ENCODE data around the gene DAP. TPM values are rescaled to one million over a fixed set of nuclear protein-coding genes. Genes with fewer than 3 reads are reported as not detected.

The DAP gene
- total RNA-seq, 1 donor from 2014 or later, result 38.5 TPM

DNA sequence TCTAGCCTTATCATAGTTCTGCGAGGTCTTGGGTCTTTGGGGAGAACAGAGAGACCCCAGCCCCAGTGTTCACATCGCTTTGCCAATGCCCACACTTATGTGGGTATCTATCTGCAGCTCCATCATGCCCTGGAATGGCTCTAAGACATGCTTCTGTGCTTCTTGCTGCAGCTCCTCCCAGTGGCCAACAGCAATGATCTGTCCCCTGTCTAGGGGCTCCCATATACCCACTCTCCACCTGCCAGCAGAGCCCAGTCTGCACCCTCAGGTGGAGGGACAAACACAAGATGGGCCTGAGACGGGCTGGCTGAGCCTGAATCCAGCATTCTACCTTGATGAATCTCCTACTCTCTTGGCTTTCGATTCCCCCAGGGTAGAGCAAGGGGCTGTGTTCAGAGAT is 14.6 kb upstream of the DAP start:
- Mint-ChIP-seq H3K27ac (ENCODE audit: unreplicated experiment) (no peak overlapping the region), H3K27me3 (ENCODE audit: unreplicated experiment) (no peaks in the 10 kb centered on the region), H3K9me3 (ENCODE audit: unreplicated experiment) (no peaks in the 10 kb centered on the region), H3K36me3 (ENCODE audit: unreplicated experiment) (no peaks in the 10 kb centered on the region), H3K4me3 (ENCODE audit: unreplicated experiment) (no peak overlapping the region), H3K4me1 (ENCODE audit: low read depth, unreplicated experiment) (peaks cover 3% of the 10 kb centered on the region)
- DNase-seq, result no peak
- TF ChIP-seq CTCF (IDR thresholded peaks at IDR 0.05; ENCODE audit: partially characterized antibody, unreplicated experiment), result no peak

DNA sequence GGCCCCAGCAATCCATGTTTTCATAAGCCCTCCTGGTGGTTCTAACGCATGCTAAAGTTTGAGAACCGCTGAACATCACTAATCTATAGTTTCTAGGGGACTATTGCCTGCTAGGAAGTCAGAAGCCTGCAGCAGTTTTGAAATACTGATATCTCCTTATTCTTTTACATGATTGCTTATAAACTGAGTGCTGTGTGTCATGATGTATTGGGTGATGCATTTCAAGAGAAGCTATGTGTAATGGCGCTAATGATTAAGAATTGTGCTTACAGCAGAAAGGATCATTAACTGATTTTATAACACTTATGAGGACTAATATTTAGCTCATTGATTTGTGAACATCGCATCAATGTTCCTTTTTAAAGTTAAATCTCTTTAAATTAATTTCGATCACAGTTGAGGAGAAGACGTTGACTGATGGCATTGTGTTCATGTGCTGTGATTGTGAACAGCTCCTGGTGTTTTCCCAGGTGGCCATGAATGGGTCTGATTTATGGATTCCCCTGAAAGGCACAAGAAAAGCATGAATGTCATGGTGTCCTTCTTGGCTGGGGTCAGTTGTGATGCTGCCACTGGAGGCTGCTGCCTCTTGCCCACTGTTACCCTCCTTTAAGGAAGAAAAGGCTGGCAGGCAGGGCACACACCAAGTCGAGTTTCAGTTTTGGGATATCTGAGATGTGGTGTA is 12.0 kb upstream of the DAP start:
- no peaks in the 10 kb centered on the region for H3K9me3 Mint-ChIP-seq (ENCODE audit: unreplicated experiment)
- H3K36me3 Mint-ChIP-seq (ENCODE audit: unreplicated experiment), result no peaks in the 10 kb centered on the region
- H3K4me3 Mint-ChIP-seq (ENCODE audit: unreplicated experiment), result no peak overlapping the region
- no peak for TF ChIP-seq CTCF (IDR thresholded peaks at IDR 0.05; ENCODE audit: partially characterized antibody, unreplicated experiment)
- peaks cover 3% of the 10 kb centered on the region for H3K4me1 Mint-ChIP-seq (ENCODE audit: low read depth, unreplicated experiment)
- H3K27ac Mint-ChIP-seq (ENCODE audit: unreplicated experiment), result no peak overlapping the region
- H3K27me3 Mint-ChIP-seq (ENCODE audit: unreplicated experiment), result no peaks in the 10 kb centered on the region
- no peak for DNase-seq

GRCh38 chr5:10768328-10768899 is 7.4 kb upstream of the DAP start:
- no peaks in the 10 kb centered on the region for H3K9me3 Mint-ChIP-seq (ENCODE audit: unreplicated experiment)
- H3K4me1 Mint-ChIP-seq (ENCODE audit: low read depth, unreplicated experiment), result peaks cover 3% of the 10 kb centered on the region

GRCh38 chr5:10762776-10763500 is 1.9 kb upstream of the DAP start:
- TF ChIP-seq CTCF (IDR thresholded peaks at IDR 0.05; ENCODE audit: partially characterized antibody, unreplicated experiment), result no peak
- DNase-seq, result no peak
- peak overlapping the region; percentile 82 for H3K27ac Mint-ChIP-seq (ENCODE audit: unreplicated experiment)
- peaks cover 6% of the 10 kb centered on the region for H3K9me3 Mint-ChIP-seq (ENCODE audit: unreplicated experiment)
- H3K4me3 Mint-ChIP-seq (ENCODE audit: unreplicated experiment), result peak overlapping the region; percentile 76
- peaks cover 10% of the 10 kb centered on the region for H3K4me1 Mint-ChIP-seq (ENCODE audit: low read depth, unreplicated experiment)
- no peaks in the 10 kb centered on the region for H3K36me3 Mint-ChIP-seq (ENCODE audit: unreplicated experiment)
- H3K27me3 Mint-ChIP-seq (ENCODE audit: unreplicated experiment), result peaks cover 6% of the 10 kb centered on the region

More at GRCh38 chr5:10768328-10768899, 7.4 kb upstream of the DAP start:
- Mint-ChIP-seq H3K27me3 (ENCODE audit: unreplicated experiment) (no peaks in the 10 kb centered on the region), H3K36me3 (ENCODE audit: unreplicated experiment) (no peaks in the 10 kb centered on the region), H3K4me3 (ENCODE audit: unreplicated experiment) (no peak overlapping the region), H3K27ac (ENCODE audit: unreplicated experiment) (no peak overlapping the region)
- TF ChIP-seq CTCF (IDR thresholded peaks at IDR 0.05; ENCODE audit: partially characterized antibody, unreplicated experiment), result no peak
- no peak for DNase-seq
